Measurements from ENCODE around the gene AGER. TPM values are rescaled to one million over a fixed set of nuclear protein-coding genes. Genes with fewer than 3 reads are reported as not detected.

The AGER gene
- total RNA-seq, 1 experiment from 2014 or later = 18.1 TPM

- Histone ChIP-seq H3F3A (ENCODE audit: insufficient read depth, low read depth) (peaks cover 16% of the 10 kb centered on the region; the same call in 1 of the 2 replicates), H3K27ac (peak within 1 kb of the TSS; percentile 96), H4K20me1 (ENCODE audit: insufficient read depth) (0 out of 2 replicates have a peak, but pooled peaks cover 2% of the 10 kb centered on the region), H2AFZ (peak within 1 kb of the TSS; percentile 82), H3K9me3 (ENCODE audit: insufficient read depth, low read depth) (no peaks in the 10 kb centered on the region), H3K4me1 (replicated peaks; ENCODE audit: insufficient read depth) (peaks cover 18% of the 10 kb centered on the region), H3K36me3 (ENCODE audit: low read depth) (peaks cover 23% of the 10 kb centered on the region), H3K9me2 (ENCODE audit: insufficient read depth) (no peaks in the 10 kb centered on the region), H3K4me3 (peak within 1 kb of the TSS; percentile 77), H3K27me3 (ENCODE audit: insufficient read depth, low read depth) (no peaks in the 10 kb centered on the region), H3K79me2 (ENCODE audit: low read depth) (peaks cover 35% of the 10 kb centered on the region), H3K4me2 (peak within 1 kb of the TSS; percentile 98)
- intact Hi-C loops (cut with micrococcal nuclease; ENCODE audit: unreplicated experiment) = loop anchor here (1.0 to 2.0 kb wide), 4 partner anchors 23 to 41 kb away; partner anchors contain the start of genes AGPAT1 and FKBPL
- peak; percentile 70 to 77 for DNase-seq
- ChIA-PET POLR2A (ENCODE audit: unreplicated experiment) (interaction anchor here (0.5 to 1.3 kb wide), 5 partner anchors 8 to 26 kb away, joined by 3 to 17 read pairs (median 6); partner anchors contain the start of genes ATF6B and FKBPL), CTCF (interaction anchor here (0.7 to 0.9 kb wide), 2 partner anchors 35 kb away, joined by 9 to 10 read pairs; no protein-coding TSS in a partner anchor)
- TF ChIP-seq CTCF (conservative IDR thresholded peaks at IDR 0.05) = peak; percentile 45; the same call in 1 of the 2 replicates
- TF ChIP-seq EZH2 (IDR thresholded peaks at IDR 0.05; ENCODE audit: low read depth) = no peak
- BruUV-seq (replicated peaks) = TSS peak; percentile 63
These were observed 30.2 kb downstream of the AGER start, which contains the start of gene PPT2 for GRCh38 chr6:32153564-32154513. Gene PPT2 (plus strand): TSS chr6:32154141. CDS start chr6:32154595, 454 bp downstream.

DNA sequence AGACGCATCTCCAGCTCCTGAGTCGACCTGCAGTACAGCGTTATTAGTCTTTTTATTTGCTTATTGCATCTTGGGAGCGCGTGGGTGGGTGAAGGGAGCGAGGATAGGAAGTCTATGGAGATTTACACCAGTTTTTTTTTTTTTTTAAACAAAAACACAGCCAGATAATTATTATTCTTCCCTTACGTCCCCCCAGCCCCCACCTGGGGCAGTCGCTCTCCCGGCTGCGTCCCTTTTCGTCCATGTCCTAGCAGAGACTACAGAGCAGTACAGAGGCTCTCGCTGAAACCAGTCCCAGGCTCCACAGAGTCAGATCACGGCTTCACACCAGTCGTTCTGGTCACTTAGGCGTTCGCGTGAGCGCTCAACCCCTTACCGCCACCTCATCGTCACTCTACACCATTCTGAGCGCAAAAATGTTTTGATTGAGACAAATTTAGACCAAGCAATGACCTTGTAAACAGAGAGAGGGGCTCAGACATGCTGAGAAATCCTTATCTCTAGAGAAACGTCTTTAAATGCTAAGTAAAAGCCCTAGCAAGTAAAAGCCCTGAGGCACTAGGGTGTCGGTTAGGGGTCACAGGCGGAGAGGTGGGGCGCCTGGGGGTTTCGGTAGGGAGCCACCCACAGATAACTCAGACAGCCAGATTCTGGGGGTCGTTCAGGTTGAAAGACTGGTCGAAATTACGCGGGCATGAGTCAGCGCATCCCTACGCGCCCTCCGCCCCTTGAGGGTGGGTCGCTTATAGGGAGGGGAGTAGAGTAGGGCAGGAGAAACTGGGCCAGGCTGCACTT, 31.1 kb downstream of the AGER start:
- ChIA-PET CTCF (interaction anchor here (0.7 to 0.9 kb wide), 2 partner anchors 34 to 35 kb away, joined by 9 to 10 read pairs; no protein-coding TSS in a partner anchor), POLR2A (ENCODE audit: unreplicated experiment) (interaction anchor here (0.5 to 1.3 kb wide), 3 partner anchors 8 to 23 kb away, joined by 3 to 17 read pairs (median 12); partner anchors contain the start of gene FKBPL)
- peaks cover 18% of the 10 kb centered on the region for H3K4me1 ChIP-seq (replicated peaks; ENCODE audit: insufficient read depth)
- 0 out of 2 replicates have a peak, but pooled peaks cover 2% of the 10 kb centered on the region for H4K20me1 ChIP-seq (ENCODE audit: insufficient read depth)
- H3K9me3 ChIP-seq (ENCODE audit: insufficient read depth, low read depth) = no peaks in the 10 kb centered on the region
- H2AFZ ChIP-seq = peak overlapping the region; percentile 82
- H3K27ac ChIP-seq = peak overlapping the region; percentile 96
- H3K36me3 ChIP-seq (ENCODE audit: low read depth) = peaks cover 18% of the 10 kb centered on the region
- H3F3A ChIP-seq (ENCODE audit: insufficient read depth, low read depth) = peaks cover 16% of the 10 kb centered on the region; the same call in 1 of the 2 replicates
- no peaks in the 10 kb centered on the region for H3K27me3 ChIP-seq (ENCODE audit: insufficient read depth, low read depth)
- peak; percentile 60 to 75 for DNase-seq
- no peaks in the 10 kb centered on the region for H3K9me2 ChIP-seq (ENCODE audit: insufficient read depth)
- intact Hi-C loops (cut with micrococcal nuclease; ENCODE audit: unreplicated experiment) = no loop called here
- peak overlapping the region; percentile 98 for H3K4me2 ChIP-seq
- peaks cover 35% of the 10 kb centered on the region for H3K79me2 ChIP-seq (ENCODE audit: low read depth)
- TSS peak; percentile 89 for BruUV-seq (replicated peaks)
- peak overlapping the region; percentile 77 for H3K4me3 ChIP-seq
- no peak for TF ChIP-seq CTCF (conservative IDR thresholded peaks at IDR 0.05)
